Thoracic aorta (tissue), 2 donors: Measurements from ENCODE around the gene TENM3. TPM values are rescaled to one million over a fixed set of nuclear protein-coding genes. Genes with fewer than 3 reads are reported as not detected.

Experiments
- ATAC-seq: fragments of 150-250 bp; one replicate; pipeline ENCODE4 v1.8.0; 2017; ENCODE audit warnings: low read depth; ENCODE audit not compliant: insufficient number of reproducible peaks, low FRiP score
- DNase-seq: peaks from one replicate; pipeline ENCODE4 v3.0.0-alpha.2; 2020; ENCODE audit warnings: low spot score
- H3K27ac ChIP-seq, 2 donors: fragments of 200-600 bp; sonication (generic); 1 replicate in 1 of 2; 2 replicates in 1 of 2; pipeline ENCODE4 v1.5.1; 2016; ENCODE audit warnings: mild to moderate bottlenecking in 2 of 2, moderate library complexity in 2 of 2
- H3K27me3 ChIP-seq: fragments of 200-600 bp; sonication (generic); replicated peaks from 2 replicates; pipeline ENCODE4 v1.6.0; 2016; ENCODE audit warnings: mild to moderate bottlenecking; ENCODE audit not compliant: insufficient read depth
- H3K36me3 ChIP-seq: fragments of 200-600 bp; sonication (generic); one replicate; pipeline ENCODE4 v1.5.1; 2016
- H3K4me1 ChIP-seq, 2 donors: fragments of 200-600 bp; sonication (generic); 1 replicate in 1 of 2; 2 replicates in 1 of 2; pipeline versions ENCODE4 v1.5.1 to v1.6.0; 2016; ENCODE audit warnings: low read depth in 2 of 2, mild to moderate bottlenecking in 1 of 2; ENCODE audit not compliant: control insufficient read depth in 1 of 2
- H3K4me3 ChIP-seq: fragments of 200-600 bp; sonication (generic); 2 replicates; pipeline ENCODE4 v1.5.1; 2016; ENCODE audit warnings: mild to moderate bottlenecking
- H3K9me3 ChIP-seq: fragments of 200-600 bp; sonication (generic); 2 replicates; pipeline ENCODE4 v1.5.1; 2016
- CTCF ChIP-seq: fragments of 200-600 bp; sonication (generic); IDR thresholded peaks from one replicate; pipeline ENCODE4 v1.5.1; 2019; ENCODE audit warnings: antibody characterized with exemption
- total RNA-seq, 2 donors: library from RNA; depleted of rRNA; stranded (reverse); fragments of >200 nt; gene quantifications; one replicate each; pipeline versions ENCODE4 v1.1.0 to v1.2.3, GENCODE V29; 2016

TENM3 gene
- total RNA-seq, 2 donors from 2014 or later = 0.68 to 8.0 TPM

DNA sequence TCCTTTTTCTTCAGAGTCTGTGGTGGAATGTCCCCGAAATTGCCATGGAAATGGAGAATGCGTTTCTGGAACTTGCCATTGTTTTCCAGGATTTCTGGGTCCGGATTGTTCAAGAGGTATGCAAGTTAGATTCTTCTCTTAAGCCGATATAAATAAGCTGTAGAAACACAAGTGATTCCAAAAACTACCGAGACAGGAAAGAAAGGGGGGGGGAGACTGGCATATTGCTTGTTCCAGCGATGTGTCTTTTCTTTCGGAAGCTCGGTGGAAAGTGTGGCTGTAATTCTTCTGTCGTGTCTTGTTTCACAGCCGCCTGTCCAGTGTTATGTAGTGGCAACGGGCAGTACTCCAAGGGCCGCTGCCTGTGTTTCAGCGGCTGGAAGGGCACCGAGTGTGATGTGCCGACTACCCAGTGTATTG lies 437.0 kb downstream of the TENM3 start:
- H3K27me3 ChIP-seq = no peaks in the 10 kb centered on the region
- no peaks in the 10 kb centered on the region for H3K36me3 ChIP-seq
- H3K4me1 ChIP-seq = no peaks in the 10 kb centered on the region
- no peaks in the 10 kb centered on the region for H3K9me3 ChIP-seq
- ATAC-seq = no peak
- H3K4me3 ChIP-seq = no peak overlapping the region
- H3K27ac ChIP-seq = no peak overlapping the region
- TF ChIP-seq CTCF = no peak
- no peak for DNase-seq

GRCh38 chr4:182683661-182684060 lies 440.5 kb downstream of the TENM3 start:
- Histone ChIP-seq H3K4me3 (no peak overlapping the region), H3K36me3 (no peaks in the 10 kb centered on the region), H3K27ac (no peak overlapping the region), H3K27me3 (no peaks in the 10 kb centered on the region), H3K9me3 (no peaks in the 10 kb centered on the region), H3K4me1 (no peaks in the 10 kb centered on the region)
- DNase-seq (no peak), ATAC-seq (no peak)
- TF ChIP-seq CTCF = no peak

DNA sequence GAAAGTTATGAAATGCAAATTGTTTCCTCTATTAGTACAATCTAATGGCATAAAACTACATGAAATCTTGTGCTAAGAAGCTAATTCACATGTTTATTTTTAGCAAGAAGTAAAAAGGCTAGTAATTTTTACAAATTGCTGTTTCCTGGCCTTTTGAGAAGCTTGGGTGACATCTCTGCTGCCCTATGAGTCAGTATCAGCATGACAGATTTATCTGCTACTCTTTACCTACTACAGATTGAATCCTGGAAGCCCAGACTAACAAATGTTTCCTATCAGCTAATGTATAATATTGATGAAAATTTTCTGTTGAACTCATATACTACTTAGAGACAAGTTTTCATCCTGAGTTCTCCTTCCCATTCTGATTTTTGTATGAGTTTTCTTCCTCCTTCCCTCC lies 441.6 kb downstream of the TENM3 start:
- DNase-seq (no peak), ATAC-seq (no peak)
- Histone ChIP-seq H3K4me1 (no peaks in the 10 kb centered on the region), H3K9me3 (no peaks in the 10 kb centered on the region), H3K27me3 (no peaks in the 10 kb centered on the region), H3K36me3 (no peaks in the 10 kb centered on the region), H3K4me3 (no peak overlapping the region), H3K27ac (no peak overlapping the region)
- TF ChIP-seq CTCF = no peak

GRCh38 chr4:182688081-182688480 lies 444.9 kb downstream of the TENM3 start:
- DNase-seq (no peak), ATAC-seq (no peak)
- H3K36me3 ChIP-seq = no peaks in the 10 kb centered on the region

GRCh38 chr4:182694551-182694950 lies 451.3 kb downstream of the TENM3 start:
- Histone ChIP-seq H3K4me1 (no peaks in the 10 kb centered on the region), H3K4me3 (no peak overlapping the region), H3K27me3 (no peaks in the 10 kb centered on the region), H3K36me3 (no peaks in the 10 kb centered on the region), H3K9me3 (no peaks in the 10 kb centered on the region), H3K27ac (no peak overlapping the region)
- ATAC-seq (no peak), DNase-seq (no peak)
- TF ChIP-seq CTCF = no peak

More at GRCh38 chr4:182688081-182688480, 444.9 kb downstream of the TENM3 start:
- H3K9me3 ChIP-seq = no peaks in the 10 kb centered on the region
- H3K27ac ChIP-seq = no peak overlapping the region
- no peak for TF ChIP-seq CTCF
- H3K27me3 ChIP-seq = no peaks in the 10 kb centered on the region
- H3K4me1 ChIP-seq = no peaks in the 10 kb centered on the region
- H3K4me3 ChIP-seq = no peak overlapping the region
